ENCODE results near the gene TBC1D22A.

- TF ChIP-seq CTCF (IDR thresholded peaks at IDR 0.05) (no peak), POLR2A (IDR thresholded peaks at IDR 0.05) (no peak)
Observed at GRCh38 chr22:46776876-46777608, 14.6 kb downstream of the TBC1D22A start.

Data from heart left ventricle (tissue), 13 donors.